Measurements from ENCODE around the gene CBFB. TPM values are rescaled to one million over a fixed set of nuclear protein-coding genes. Genes with fewer than 3 reads are reported as not detected.

The CBFB gene
- total RNA-seq, 1 experiment from 2014 or later: 76.3 TPM

DNA sequence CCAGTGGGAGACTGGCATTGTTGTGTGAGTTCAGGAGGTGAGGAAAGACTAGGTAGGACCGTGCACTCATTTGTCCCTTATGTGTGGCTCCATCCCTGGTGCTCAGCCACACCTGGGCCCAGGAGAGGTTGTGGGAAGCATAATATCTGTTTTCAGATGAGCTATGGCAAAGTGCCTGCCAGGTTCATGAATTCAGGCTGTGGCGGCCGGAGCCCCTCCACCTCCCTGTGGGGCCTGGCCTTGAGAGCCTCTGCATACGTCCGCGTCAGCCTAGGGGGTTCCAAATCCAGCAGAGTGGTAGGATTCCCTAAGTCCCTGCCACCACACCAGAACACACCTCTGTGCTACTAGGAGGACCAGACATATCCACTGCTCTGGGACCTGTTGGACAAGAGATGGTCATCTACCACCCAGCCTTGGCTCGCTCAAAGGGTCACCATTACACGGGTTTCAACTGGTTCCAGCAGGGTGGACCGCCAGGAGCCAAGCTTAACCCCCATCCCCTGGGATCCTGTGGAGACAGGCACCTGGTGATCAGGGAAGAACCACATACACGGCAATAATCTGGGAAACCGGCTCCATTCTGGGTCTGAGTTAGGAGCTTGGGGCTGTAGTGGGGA is 119.8 kb downstream of the CBFB start:
- peaks cover 15% of the 10 kb centered on the region; the same call in 1 of the 2 replicates for H3K27me3 ChIP-seq (ENCODE audit: insufficient read depth, low read length)
- H3K4me2 ChIP-seq (ENCODE audit: insufficient read depth, insufficient read length, low read length): no peak overlapping the region
- WGBS (ENCODE audit: extremely low coverage, insufficient read length, low lambda C conversion rate): no CpG with 5 or more reads among the region's 11 CpGs

More for the DNA sequence above, 119.8 kb downstream of the CBFB start:
- Mint-ChIP-seq H3K36me3 (ENCODE audit: insufficient read depth in 1 of 3, low read depth in 3 of 3) (peaks cover 10 to 50% (median 49%) of the 10 kb centered on the region in 3 experiments), H3K4me1 (peaks cover 10 to 14% of the 10 kb centered on the region in 2 experiments), H3K9me3 (peaks cover 0 to 5% of the 10 kb centered on the region in 2 experiments; a peak in 3 of 5 replicates), H3K27me3 (ENCODE audit: low read depth) (peaks cover 29% of the 10 kb centered on the region), H3K4me3 (peak overlapping the region in 1 of 2 experiments; percentile 44; a peak in 1 of 5 replicates), H3K27ac (no peak overlapping the region)
- Histone ChIP-seq H3K27ac (ENCODE audit: insufficient read length, low read depth, low read length) (no peak overlapping the region), H4K91ac (ENCODE audit: insufficient read length, low read depth, low read length) (no peak overlapping the region), H3K4me1 (ENCODE audit: insufficient read depth, low read length) (no peaks in the 10 kb centered on the region), H4K8ac (replicated peaks; ENCODE audit: insufficient read length, low read depth, low read length) (no peak overlapping the region), H3K79me1 (ENCODE audit: insufficient read depth, low read depth, low read length, poor library complexity, severe bottlenecking) (no peaks in the 10 kb centered on the region), H3K79me2 (ENCODE audit: insufficient read depth, low read length) (no peaks in the 10 kb centered on the region), H2BK120ac (ENCODE audit: low read depth, low read length, poor library complexity, severe bottlenecking) (no peak overlapping the region), H3K23ac (ENCODE audit: insufficient read length, low read depth, low read length) (no peak overlapping the region), H3K4ac (ENCODE audit: low read depth, low read length) (no peak overlapping the region), H3K56ac (ENCODE audit: insufficient read length, low read depth, low read length) (no peak overlapping the region), H2BK20ac (ENCODE audit: low read depth, low read length, poor library complexity, severe bottlenecking) (no peak overlapping the region), H2BK5ac (ENCODE audit: insufficient read length, low read length) (no peak overlapping the region), H2AK5ac (ENCODE audit: insufficient read length, low read length) (no peak overlapping the region), H3K23me2 (ENCODE audit: insufficient read length, low read depth, low read length, poor library complexity, severe bottlenecking) (peaks cover 5% of the 10 kb centered on the region), H2BK15ac (ENCODE audit: low read depth, low read length) (no peak overlapping the region), H2BK12ac (ENCODE audit: insufficient read length, low read depth, low read length) (no peak overlapping the region), H3K9ac (ENCODE audit: extremely low read depth, insufficient read length, low read length) (no peak overlapping the region), H3K14ac (ENCODE audit: insufficient read depth, low read length) (no peak overlapping the region), H4K5ac (ENCODE audit: insufficient read length, low read depth, low read length) (no peak overlapping the region), H2AFZ (ENCODE audit: low read length) (no peak overlapping the region), H3T11ph (ENCODE audit: low read length) (no peak overlapping the region), H4K20me1 (ENCODE audit: control insufficient read depth, insufficient read depth, insufficient read length) (no peaks in the 10 kb centered on the region), H3K9me3 (ENCODE audit: control insufficient read depth, low read depth, low read length) (no peaks in the 10 kb centered on the region), H3K18ac (ENCODE audit: insufficient read length, low read depth, low read length) (no peak overlapping the region)
- no peak for DNase-seq
- TF ChIP-seq, protein P1, sequence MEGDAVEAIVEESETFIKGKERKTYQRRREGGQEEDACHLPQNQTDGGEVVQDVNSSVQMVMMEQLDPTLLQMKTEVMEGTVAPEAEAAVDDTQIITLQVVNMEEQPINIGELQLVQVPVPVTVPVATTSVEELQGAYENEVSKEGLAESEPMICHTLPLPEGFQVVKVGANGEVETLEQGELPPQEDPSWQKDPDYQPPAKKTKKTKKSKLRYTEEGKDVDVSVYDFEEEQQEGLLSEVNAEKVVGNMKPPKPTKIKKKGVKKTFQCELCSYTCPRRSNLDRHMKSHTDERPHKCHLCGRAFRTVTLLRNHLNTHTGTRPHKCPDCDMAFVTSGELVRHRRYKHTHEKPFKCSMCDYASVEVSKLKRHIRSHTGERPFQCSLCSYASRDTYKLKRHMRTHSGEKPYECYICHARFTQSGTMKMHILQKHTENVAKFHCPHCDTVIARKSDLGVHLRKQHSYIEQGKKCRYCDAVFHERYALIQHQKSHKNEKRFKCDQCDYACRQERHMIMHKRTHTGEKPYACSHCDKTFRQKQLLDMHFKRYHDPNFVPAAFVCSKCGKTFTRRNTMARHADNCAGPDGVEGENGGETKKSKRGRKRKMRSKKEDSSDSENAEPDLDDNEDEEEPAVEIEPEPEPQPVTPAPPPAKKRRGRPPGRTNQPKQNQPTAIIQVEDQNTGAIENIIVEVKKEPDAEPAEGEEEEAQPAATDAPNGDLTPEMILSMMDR (conservative IDR thresholded peaks at IDR 0.05): no peak
